SK-N-MC (cell line): Measurements from ENCODE around the gene TM6SF1.

Source experiments
- EZH2 ChIP-seq: fragments of 200-600 bp; sonication (generic); IDR thresholded peaks from one replicate; pipeline ENCODE4 v1.6.1; 2017; ENCODE audit warnings: antibody characterized with exemption
- FOXP2 ChIP-seq: optimal IDR thresholded peaks from 2 replicates; pipeline ENCODE3; 2011; ENCODE audit warnings: mild to moderate bottlenecking, moderate library complexity; ENCODE audit not compliant: insufficient read depth; ENCODE audit errors: extremely low read length, control extremely low read depth
- POLR2AphosphoS5 ChIP-seq: IDR thresholded peaks from 2 replicates; pipeline ENCODE4 v1.6.1; 2012; ENCODE audit warnings: mild to moderate bottlenecking, low read depth, low read length, borderline replicate concordance

DNA sequence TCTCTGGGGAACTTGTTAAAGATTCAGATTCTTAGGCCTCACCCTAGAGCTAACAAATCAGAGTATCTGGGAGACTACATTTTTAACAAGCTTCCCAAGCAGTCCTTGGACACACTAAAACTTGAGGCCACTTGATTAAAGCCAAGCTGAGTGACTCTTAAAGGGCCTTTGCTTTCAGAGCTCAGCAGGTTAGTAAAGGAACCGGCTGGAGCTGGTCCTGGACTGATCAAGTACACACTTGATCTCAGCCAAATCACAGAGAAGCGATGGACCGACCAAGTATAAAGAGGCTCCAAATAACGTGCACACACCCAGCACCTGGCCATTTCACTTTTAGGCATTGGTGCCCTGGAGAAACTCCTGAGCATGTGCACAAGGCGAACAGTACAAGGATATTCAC is 12.9 kb upstream of the TM6SF1 start:
- no peak for TF ChIP-seq POLR2AphosphoS5
- TF ChIP-seq EZH2 = no peak
- TF ChIP-seq FOXP2 = no peak
